Right atrium auricular region (tissue), 2 donors: ENCODE data around the gene SLC8A1. TPM values are rescaled to one million over a fixed set of nuclear protein-coding genes. Genes with fewer than 3 reads are reported as not detected.

Experiments used
- DNase-seq: peaks from one replicate; pipeline ENCODE4 v3.0.0-alpha.2; 2019; ENCODE audit warnings: low spot score
- H3K27ac ChIP-seq, 2 donors: fragments of 200-600 bp; sonication (generic); 1 replicate in 1 of 2; 2 replicates in 1 of 2; pipeline ENCODE4 v1.5.1; 2016 to 2019
- H3K27me3 ChIP-seq, 2 donors: fragments of 200-600 bp; sonication (generic); one replicate each; pipeline versions ENCODE4 v1.5.1 to v1.6.0; 2017 to 2019
- H3K36me3 ChIP-seq: fragments of 200-600 bp; sonication (generic); one replicate; pipeline ENCODE4 v1.5.1; 2016
- H3K4me1 ChIP-seq, 2 donors: fragments of 200-600 bp; sonication (generic); one replicate each; pipeline versions ENCODE4 v1.5.1 to v1.6.0; 2017 to 2019
- H3K4me3 ChIP-seq, 2 donors: fragments of 200-600 bp; sonication (generic); 1 replicate in 1 of 2; 2 replicates in 1 of 2; pipeline ENCODE4 v1.5.1; 2017 to 2019; ENCODE audit warnings: mild to moderate bottlenecking in 1 of 2, moderate library complexity in 1 of 2
- H3K9me3 ChIP-seq, 2 donors: fragments of 200-600 bp; sonication (generic); one replicate each; pipeline ENCODE4 v1.5.1; 2019
- CTCF ChIP-seq, 2 donors: fragments of 200-600 bp; sonication (generic); IDR thresholded peaks; one replicate each; pipeline ENCODE4 v1.5.1; 2019; ENCODE audit warnings: antibody characterized with exemption in 2 of 2
- total RNA-seq, 2 donors: library from RNA; depleted of rRNA; stranded (reverse); fragments of >200 nt; gene quantifications; one replicate each; pipeline ENCODE4 v1.1.0, GENCODE V29; 2016

The SLC8A1 gene
- total RNA-seq, 2 donors from 2014 or later: 493 to 738 TPM

- TF ChIP-seq CTCF (IDR thresholded peaks at IDR 0.05): no peak
- no peaks in the 10 kb centered on the region for H3K27me3 ChIP-seq
- H3K4me1 ChIP-seq: peaks cover 0 to 38% of the 10 kb centered on the region in 2 donors
- H3K36me3 ChIP-seq: no peaks in the 10 kb centered on the region
- peak overlapping the region; percentile 20 to 33 for H3K27ac ChIP-seq
- H3K4me3 ChIP-seq: no peak overlapping the region
- no peak for DNase-seq
- H3K9me3 ChIP-seq: no peaks in the 10 kb centered on the region
Measured at GRCh38 chr2:40329739-40330030, 122.2 kb downstream of the SLC8A1 start.

- no peak for DNase-seq
- no peak overlapping the region for H3K27ac ChIP-seq
- H3K36me3 ChIP-seq: peaks cover 9% of the 10 kb centered on the region
- no peaks in the 10 kb centered on the region for H3K9me3 ChIP-seq
- H3K4me1 ChIP-seq: peaks cover 0 to 27% of the 10 kb centered on the region in 2 donors
- H3K27me3 ChIP-seq: no peaks in the 10 kb centered on the region
- no peak for TF ChIP-seq CTCF (IDR thresholded peaks at IDR 0.05)
- no peak overlapping the region for H3K4me3 ChIP-seq
Measured at GRCh38 chr2:40325116-40325515, 126.8 kb downstream of the SLC8A1 start.

GRCh38 chr2:40324656-40325055 lies 127.2 kb downstream of the SLC8A1 start:
- H3K4me1 ChIP-seq: peaks cover 0 to 22% of the 10 kb centered on the region in 2 donors
- peaks cover 9% of the 10 kb centered on the region for H3K36me3 ChIP-seq
- H3K9me3 ChIP-seq: no peaks in the 10 kb centered on the region
- no peak for TF ChIP-seq CTCF (IDR thresholded peaks at IDR 0.05)
- H3K4me3 ChIP-seq: no peak overlapping the region
- no peak overlapping the region for H3K27ac ChIP-seq
- no peak for DNase-seq
- H3K27me3 ChIP-seq: no peaks in the 10 kb centered on the region

GRCh38 chr2:40321822-40322221 lies 130.1 kb downstream of the SLC8A1 start:
- peaks cover 0 to 29% of the 10 kb centered on the region in 2 donors for H3K4me1 ChIP-seq
- no peak for DNase-seq
- no peak for TF ChIP-seq CTCF (IDR thresholded peaks at IDR 0.05)
- H3K27me3 ChIP-seq: no peaks in the 10 kb centered on the region
- H3K4me3 ChIP-seq: no peak overlapping the region
- H3K36me3 ChIP-seq: peaks cover 9% of the 10 kb centered on the region
- H3K9me3 ChIP-seq: no peaks in the 10 kb centered on the region
- H3K27ac ChIP-seq: no peak overlapping the region

- no peak for TF ChIP-seq CTCF (IDR thresholded peaks at IDR 0.05)
- DNase-seq: no peak
- Histone ChIP-seq H3K27ac (no peak overlapping the region), H3K27me3 (no peaks in the 10 kb centered on the region), H3K9me3 (no peaks in the 10 kb centered on the region), H3K4me3 (no peak overlapping the region), H3K4me1 (peaks cover 0 to 33% of the 10 kb centered on the region in 2 donors), H3K36me3 (peaks cover 9% of the 10 kb centered on the region)
Measured at GRCh38 chr2:40321016-40321623, 130.8 kb downstream of the SLC8A1 start.

- H3K27ac ChIP-seq: peak overlapping the region in 1 of 2 donors; percentile 1
- no peaks in the 10 kb centered on the region for H3K27me3 ChIP-seq
- H3K4me1 ChIP-seq: peaks cover 0 to 29% of the 10 kb centered on the region in 2 donors
- TF ChIP-seq CTCF (IDR thresholded peaks at IDR 0.05): no peak
- no peak for DNase-seq
- peaks cover 9% of the 10 kb centered on the region for H3K36me3 ChIP-seq
- H3K9me3 ChIP-seq: peaks cover 0 to 12% of the 10 kb centered on the region in 2 donors
- H3K4me3 ChIP-seq: no peak overlapping the region
Measured at GRCh38 chr2:40318921-40319320, 133.0 kb downstream of the SLC8A1 start.
